ENCODE data around the gene NCDN.
"Not testable (repeated sequence)": the region's sequence is repeated elsewhere in the genome, so short reads cannot be mapped to it uniquely, and the experiment has no call there.

NCDN gene

DNA sequence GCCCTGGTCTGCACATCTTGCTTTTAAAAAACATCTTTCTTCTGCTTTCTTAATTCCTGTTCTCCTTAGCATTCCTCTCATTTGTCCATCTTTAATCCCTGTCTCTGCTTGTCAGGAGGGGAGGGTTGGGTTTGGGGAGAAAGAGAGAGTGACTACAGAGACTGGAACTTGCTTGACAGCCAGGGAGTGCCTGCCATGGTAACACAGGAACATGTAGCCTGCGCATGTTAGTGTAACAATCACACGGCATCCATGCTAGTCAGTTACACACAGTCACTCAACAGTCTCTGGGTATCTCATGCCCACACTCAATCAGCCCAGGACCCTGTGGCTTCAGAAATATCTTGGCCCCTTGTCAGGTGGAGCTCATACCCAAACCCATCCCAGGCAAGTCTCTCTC is 14.7 kb downstream of the NCDN start:
- no peak for DNase-seq

DNA sequence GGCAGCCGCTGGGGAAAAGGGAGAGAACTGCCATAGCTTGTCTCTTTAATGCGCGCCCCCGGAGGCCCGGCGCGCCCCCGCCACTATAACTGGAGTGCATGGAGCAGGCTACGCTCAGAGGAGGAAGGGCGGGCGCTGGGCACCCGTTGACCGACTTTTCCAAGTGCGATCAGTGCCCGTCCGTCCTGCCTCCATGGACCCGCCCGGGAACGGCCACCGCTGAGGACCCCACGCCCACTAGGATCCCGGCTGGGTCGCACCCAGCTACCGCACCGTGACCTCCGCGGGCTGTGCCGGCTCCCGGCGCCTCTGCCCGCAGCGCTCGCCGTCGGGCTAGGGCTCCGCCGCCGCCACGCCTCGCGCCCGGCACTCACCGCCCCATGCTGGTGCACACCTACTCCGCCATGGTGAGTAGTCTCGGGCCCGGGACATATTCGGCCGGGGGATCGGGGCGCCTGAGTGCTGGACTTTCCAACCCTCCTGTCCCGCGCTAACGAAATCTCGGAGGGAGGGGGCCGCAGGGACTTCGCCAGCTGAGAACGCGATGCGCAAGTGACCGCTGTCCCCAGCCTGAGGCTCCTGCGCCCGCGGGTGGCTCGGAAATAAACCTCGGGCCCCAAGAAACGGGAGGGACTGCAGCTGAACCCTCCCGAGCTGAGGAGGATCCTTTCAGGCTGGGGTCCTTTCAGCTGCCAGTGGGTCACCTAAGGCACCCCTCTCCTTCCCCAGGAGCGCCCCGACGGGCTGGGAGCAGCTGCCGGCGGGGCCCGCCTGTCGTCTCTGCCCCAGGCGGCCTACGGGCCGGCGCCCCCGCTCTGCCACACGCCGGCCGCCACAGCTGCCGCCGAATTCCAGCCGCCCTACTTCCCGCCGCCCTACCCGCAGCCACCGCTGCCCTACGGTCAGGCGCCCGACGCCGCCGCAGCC is 15.9 kb downstream of the NCDN start, which contains the start of gene TFAP2E:
TSS of gene TFAP2E (plus strand) at position 117 of the 927 bp plus-strand sequence. CDS start at position 381, 264 bp downstream.
- DNase-seq = peak; percentile 49

DNA sequence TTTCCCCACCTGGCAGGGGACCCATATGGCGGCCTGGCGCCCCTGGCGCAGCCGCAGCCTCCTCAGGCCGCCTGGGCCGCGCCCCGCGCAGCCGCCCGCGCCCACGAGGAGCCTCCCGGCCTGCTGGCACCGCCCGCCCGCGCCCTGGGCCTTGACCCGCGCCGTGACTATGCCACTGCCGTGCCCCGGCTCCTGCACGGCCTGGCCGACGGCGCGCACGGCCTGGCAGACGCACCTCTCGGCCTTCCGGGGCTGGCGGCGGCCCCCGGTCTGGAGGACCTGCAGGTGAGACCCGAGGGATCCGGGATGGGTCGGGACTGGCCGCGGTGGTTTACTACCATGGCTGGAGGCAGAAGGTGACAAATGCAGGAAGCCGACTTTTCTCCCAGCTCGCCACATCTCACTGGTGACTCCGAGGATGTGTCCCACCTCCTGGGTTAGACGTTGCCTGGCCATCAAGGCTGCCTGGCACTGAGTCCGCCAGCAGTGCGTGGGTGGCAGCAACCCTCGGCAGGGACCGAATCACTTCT is 16.6 kb downstream of the NCDN start:
- no peak for DNase-seq

DNA sequence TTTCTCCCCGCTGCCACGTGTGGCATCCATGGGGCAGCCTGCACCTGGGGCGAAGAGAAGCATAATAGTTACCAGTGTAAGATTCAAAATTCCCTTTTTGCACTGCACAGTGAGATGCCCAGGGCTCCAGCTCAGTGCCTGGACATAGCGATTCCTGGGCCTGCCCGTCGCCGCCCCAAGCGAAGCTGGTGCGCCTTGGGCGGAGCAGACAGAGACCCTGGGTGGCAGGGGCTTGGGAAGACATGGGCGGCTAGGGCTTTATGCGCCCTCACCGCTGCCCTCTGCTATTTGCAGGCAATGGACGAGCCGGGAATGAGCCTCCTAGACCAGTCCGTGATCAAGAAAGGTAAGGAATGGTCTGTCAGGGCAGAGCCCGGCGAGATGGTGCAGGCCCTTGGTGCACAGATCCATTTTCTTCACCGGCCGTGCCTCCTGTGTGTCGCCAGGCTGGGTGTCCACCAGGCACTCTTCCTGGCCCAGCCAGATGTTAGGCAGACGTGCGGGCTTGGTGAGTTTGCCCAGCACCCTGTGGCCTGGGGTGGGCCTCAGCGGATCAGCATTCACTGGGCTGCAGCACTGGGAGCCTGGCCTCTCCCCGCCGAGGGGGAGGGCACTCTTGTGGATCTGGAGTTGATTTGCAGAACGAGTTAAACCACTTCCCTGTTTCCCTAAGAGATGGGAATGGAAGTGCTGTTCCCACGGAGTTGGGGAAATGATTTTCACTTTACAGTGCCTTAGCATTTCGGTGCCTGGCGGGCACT is 17.2 kb downstream of the NCDN start:
- DNase-seq = peak; percentile 61

DNA sequence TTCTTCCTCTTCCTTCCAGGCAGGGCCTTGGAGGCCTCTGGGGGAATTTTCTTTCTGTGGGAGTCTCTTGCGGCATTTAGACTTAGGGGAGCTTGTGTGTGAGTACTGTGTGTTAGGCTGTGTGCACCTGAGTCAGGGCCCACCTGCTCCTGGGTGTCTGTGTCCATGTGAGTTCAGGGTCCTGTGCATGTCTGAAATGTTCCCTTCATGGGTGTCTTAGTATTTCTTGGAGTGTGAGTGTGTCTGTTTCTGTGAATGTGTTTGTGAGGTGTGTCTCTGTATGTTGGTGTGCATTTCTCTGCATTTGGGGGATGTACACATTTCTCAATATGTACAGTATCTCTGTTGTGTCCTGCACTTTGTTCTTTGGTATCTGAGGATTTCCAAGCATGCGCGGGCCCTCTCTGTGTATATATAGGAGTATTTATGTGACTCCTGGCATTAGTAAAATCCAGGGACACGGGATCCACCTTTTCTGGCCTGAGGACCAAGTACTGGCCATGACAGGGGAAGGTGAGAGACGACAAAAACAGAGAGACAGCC is 17.9 kb downstream of the NCDN start:
- no peak for DNase-seq

DNA sequence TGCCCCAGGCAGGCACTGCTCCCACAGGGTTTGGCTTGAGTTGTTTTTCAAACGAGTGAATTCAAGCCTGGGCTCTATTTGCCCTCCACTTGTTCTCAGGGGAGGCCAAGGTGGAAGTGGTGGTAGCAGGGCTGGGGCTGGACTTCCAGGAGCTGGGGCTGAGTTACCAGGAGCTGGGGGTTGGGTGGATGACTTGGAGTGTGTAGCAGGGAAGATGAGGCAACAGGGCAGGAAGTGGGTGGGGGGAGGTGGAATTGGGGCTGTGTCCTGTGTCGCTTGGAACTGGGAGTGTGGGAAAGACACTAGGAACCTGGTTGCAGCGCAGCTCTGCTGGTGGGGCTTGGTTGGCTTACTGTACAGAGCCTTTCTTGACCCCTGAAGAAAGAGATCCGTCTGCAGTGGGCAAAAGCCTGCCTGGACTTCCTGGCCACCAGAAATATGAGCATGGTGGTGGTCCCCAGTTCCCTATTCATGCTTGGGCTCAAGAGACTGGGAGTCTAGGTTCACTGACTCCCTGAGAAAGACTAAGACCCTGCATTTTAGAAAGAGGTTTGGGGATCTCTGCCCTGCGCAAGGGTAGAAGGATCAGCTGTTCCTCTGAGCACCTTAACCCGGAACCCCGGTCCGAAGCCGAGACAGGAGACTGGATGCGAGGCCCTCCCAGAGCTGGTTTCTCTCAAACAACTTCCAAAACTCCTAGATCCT is 18.6 kb downstream of the NCDN start:
- no peak for DNase-seq

DNA sequence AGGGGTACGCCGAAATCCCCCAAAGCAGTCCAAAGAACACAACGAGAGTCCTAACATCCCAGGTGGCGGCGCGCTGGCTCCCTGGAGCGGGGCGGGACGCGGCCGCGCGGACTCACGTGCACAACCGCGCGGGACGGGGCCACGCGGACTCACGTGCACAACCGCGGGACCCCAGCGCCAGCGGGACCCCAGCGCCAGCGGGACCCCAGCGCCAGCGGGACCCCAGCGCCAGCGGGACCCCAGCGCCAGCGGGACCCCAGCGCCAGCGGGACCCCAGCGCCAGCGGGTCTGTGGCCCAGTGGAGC is 19.1 kb downstream of the NCDN start:
- DNase-seq = not testable (repeated sequence)

DNA sequence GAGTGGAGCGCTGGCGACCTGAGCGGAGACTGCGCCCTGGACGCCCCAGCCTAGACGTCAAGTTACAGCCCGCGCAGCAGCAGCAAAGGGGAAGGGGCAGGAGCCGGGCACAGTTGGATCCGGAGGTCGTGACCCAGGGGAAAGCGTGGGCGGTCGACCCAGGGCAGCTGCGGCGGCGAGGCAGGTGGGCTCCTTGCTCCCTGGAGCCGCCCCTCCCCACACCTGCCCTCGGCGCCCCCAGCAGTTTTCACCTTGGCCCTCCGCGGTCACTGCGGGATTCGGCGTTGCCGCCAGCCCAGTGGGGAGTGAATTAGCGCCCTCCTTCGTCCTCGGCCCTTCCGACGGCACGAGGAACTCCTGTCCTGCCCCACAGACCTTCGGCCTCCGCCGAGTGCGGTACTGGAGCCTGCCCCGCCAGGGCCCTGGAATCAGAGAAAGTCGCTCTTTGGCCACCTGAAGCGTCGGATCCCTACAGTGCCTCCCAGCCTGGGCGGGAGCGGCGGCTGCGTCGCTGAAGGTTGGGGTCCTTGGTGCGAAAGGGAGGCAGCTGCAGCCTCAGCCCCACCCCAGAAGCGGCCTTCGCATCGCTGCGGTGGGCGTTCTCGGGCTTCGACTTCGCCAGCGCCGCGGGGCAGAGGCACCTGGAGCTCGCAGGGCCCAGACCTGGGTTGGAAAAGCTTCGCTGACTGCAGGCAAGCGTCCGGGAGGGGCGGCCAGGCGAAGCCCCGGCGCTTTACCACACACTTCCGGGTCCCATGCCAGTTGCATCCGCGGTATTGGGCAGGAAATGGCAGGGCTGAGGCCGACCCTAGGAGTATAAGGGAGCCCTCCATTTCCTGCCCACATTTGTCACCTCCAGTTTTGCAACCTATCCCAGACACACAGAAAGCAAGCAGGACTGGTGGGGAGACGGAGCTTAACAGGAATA is 19.7 kb downstream of the NCDN start:
- peak; percentile 35 for DNase-seq

DNA sequence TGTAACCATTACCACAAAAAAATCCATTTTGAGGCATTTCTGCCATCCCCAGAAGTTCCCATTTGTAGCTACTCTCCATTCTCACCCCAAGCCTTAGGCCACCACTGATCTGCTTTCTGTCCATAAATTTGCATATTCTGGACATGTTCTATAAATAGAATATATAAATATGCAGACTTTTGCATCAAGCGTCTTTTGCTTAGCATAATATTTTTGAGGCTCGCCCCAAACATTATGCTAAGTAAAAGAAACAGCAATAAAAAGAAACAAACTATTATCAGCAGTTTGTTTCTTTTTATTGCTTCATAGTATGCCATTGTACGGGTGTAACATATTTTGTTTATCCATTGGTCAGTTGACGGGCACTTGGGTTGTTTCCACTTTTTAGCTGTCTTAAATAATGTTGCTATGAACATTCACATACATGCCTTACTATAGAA is 23.4 kb downstream of the NCDN start:
- DNase-seq = no peak

DNA sequence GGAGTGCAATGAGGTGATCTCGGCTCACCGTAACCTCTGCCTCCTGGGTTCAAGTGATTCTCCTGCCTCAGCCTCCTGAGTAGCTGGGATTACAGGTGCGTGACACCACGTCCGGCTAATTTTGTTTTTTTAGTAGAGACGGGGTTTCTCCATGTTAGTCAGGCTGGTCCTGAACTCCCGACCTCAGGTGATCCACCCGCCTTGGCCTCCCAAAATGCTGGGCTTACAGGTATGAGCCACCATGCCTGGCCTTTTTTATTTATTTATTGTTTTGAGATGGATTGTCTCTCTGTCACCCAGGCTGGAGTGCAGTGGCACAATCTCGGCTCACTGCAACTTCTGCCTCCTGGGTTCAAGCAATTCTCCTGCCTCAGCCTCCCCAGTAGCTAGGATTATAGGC is 24.0 kb downstream of the NCDN start:
- not testable (repeated sequence) for DNase-seq

DNA sequence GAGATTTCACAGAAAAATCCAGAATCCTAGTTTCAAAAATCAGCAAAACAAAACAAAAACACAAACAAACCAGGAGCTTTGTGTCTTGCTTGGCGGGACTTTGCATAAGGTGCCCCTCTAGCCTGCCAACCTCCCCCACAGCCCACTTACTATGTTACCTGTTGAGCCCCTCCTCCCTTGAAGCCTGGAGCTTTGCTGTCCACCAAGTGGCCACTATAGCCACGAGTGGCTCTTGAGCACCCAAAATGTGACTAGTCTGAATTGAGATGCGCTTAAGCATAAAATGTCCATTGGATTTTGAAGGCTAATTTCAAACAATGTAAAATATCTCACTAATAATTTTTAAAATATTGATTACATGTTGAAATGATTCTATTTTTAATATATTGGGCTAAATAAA is 27.7 kb downstream of the NCDN start:
- DNase-seq = no peak

DNA sequence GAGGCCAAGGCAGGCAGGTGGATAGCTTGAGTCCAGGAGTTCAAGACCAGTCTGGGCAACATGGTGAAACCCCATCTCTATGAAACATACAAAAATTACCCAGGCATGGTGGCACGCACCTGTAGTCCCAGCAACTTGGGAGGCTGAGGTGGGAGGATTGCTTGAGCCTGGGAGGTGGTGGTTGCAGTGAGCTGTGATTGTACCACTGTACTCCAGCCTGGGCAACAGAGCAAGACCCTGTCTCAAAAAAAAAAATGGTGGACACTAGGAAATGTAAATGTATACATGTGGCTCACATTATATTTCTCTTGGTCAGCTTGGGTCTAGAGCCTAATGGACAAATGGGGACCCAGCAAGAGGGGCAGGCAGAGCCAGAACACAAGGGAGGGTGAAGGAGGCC is 28.2 kb downstream of the NCDN start:
- not testable (repeated sequence) for DNase-seq

DNA sequence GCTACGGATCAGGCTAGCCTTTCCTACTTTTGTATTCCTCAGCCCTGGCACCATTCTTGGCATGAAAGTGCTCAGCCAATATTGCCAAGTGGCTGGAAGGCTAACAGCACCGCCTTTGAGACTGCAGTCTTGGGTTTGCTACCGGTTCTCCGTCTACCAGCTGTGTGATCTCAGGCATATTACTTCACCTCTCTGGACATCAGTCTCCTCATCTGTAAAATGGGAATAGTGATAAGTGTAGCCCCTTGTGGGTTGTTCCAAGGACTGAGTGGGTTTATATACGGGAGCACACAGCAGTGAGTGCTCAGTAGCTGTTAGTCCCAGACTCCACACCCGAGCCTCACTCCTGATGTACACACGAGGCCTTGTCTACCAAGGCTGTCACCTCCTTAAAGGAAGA is 29.2 kb downstream of the NCDN start:
- no peak for DNase-seq

DNA sequence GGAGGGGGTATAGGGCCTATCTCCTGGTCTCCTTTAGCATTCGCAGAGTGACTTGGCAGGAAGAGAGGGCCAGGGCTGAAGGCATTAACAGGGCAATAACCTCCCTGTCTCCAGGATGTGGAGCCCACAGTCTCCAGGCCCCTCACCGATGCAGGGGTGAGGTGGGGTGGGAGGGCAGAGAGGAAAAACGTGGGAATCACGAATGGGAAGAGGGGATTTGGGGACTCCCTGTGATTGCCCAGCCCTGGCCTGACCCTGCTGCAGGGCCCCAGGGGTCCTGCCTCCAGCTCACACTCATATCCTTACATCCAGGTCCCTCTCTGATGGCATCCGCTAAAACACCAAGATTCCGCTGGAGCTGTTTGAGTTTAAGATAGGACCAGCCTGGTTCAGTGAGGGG is 30.1 kb downstream of the NCDN start:
- no peak for DNase-seq

DNA sequence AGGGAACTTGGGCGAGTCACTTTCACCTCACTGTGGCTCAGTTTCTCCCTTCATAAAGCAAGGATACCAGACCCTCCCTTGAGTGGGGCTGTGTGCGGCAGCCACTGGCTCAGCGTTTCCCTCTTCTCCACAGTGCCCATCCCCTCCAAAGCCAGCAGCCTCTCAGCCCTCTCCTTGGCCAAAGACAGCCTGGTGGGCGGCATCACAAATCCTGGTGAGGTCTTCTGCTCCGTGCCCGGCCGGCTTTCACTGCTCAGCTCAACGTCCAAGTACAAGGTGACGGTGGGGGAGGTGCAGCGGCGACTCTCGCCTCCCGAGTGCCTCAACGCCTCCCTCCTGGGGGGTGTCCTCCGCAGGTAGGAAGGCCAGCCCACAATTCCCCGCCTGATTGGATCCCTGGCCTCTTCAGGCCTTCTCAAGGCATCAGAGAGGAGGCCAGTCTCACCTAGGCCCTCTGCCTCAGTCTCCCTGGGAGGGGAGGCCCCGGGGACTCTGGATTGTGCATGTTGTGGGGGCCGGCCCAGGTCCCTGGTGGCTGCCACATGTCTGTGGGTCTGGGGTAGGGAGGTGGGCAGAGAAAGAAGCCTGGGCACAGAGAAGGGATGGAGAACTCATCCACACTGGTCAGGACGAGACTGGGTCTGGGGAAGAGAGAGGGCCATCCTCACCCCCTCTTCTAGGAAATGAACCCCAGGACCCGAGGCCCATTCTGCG is 30.8 kb downstream of the NCDN start:
- DNase-seq = no peak

DNA sequence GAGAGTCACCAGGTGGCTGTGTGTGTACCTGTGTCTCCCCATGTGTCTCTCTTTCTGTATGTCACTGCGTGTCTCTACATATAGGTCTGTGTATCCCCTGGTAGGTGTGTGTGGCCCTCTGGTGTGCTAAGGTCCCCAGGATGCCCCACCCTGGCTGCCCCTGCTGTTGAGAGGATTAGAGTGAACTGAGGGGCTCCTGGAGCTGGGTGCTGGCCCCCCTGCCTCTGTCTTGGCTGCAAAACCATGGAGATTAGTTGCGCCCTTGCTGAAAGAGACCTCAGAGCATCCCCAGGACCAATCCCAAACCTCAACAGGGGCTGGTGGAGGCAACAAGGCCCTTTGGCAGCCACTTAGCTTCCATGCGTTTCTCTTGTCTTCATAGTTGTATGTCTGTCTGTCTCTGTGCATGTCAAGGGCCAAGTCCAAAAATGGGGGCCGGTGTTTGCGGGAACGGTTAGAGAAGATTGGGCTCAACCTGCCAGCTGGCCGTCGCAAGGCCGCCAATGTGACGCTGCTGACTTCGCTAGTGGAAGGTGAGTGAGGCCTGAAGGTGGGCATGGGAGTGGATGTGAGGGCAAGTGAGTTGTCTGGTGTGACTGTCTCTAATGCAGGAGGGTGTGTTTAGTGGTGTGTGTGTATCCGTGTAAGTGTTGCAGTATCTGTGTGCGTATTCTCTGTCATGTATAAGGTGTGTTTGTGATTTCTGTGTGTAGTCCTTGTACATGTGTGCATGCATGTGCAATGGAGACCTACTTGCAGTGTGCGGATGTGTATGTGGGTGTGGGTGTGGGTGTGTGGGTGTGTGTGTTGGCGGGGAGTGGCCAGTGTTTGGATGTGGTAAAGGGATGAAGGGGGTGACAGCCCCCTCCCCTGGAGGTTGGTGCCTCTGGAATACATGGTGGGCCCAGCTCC is 32.2 kb downstream of the NCDN start:
- no peak for DNase-seq

DNA sequence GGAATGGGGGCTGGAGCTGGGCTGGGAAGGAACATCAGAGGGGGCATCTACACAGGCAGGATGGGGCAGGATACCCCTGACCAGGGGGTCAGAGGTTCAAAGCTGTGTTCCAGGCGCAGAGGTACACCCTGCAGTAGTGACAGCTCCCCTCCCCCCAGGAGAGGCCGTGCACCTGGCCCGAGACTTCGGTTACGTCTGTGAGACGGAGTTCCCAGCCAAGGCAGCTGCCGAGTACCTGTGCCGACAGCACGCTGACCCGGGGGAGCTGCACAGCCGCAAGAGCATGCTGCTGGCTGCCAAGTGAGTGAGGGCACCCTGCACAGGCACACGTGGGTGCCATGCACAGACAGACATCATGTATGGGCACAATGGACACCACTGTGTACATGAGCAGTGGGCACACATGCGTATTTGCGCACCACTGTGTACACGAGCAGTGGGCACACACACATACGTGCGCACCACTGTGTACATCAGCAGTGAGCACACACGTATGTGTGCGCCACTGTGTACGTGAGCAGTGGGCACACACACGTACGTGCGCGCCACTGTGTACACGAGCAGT is 33.0 kb downstream of the NCDN start:
- no peak for DNase-seq

DNA sequence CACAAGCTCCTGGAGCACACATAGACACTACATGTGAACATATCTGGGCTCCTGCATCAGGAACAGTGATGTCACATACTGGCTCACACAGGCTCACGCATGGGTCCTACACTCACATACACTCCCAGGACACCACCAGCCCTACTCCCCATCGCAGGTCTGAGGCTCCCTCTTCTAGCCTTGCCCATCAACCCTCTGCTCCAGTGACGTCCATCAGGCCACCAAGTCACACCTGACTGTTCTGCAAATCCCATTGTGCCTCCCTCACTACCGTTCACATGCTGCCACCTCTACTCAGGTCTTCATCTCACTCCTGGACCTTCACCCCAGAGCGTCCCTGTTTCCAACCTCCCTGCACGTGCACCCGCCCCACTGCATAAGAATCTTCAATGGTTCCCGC is 33.6 kb downstream of the NCDN start:
- no peak for DNase-seq

DNA sequence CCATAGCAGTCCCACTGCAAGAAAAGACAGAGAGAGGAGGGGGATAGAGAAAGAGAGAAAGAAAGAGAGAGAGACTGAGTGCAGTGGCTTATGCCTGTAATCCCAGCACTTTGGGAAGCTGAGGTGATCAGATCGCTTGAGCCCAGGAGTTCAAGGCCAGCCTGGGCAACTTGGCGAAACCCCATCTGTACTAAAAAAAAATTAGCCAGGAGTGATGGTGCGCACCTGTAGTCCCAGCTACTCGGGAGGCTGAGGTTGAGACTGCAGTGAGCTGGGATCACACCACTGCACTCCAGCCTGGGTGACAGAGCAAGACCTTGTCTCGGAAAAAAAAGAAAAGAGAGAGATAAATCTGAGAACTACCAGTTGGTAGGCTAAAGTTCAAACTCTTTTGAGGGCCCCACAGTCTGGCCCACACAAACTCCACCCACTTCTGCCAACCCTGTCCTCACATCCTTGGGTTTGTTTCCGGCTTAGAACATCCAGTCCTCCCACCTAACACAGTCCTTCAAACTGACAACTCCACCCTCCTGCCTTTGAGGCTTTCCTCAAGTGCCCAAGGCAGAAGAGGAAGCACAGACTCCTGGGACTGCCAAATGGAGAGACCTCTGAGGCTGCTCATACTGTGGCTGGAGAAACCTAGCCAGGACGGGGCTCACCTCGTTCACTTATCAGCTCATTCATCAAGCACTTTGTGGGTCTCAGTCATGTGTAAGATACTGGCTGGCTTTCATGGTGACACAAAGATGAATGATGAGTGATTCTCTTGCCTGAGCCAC is 35.6 kb downstream of the NCDN start:
- DNase-seq = peak; percentile 56
